Fibroblast of villous mesenchyme (primary cell): Measurements from ENCODE around the gene DBP. TPM values are rescaled to one million over a fixed set of nuclear protein-coding genes. Genes with fewer than 3 reads are reported as not detected.

Source experiments
- DNase-seq: peaks from one replicate; pipeline ENCODE4 v3.0.0-alpha.2; 2010; ENCODE audit warnings: low read depth
- H3K4me3 ChIP-seq: 2 replicates; pipeline ENCODE4 v1.5.1; 2011; ENCODE audit warnings: low read depth, mild to moderate bottlenecking, low read length
- total RNA-seq: library from RNA; depleted of rRNA; stranded (reverse); fragments of >200 nt; gene quantifications from 2 replicates; pipeline ENCODE4 v1.2.3, GENCODE V29; 2012
- TF ChIP-seq, protein P1 (sequence below): IDR thresholded peaks from 2 replicates; pipeline ENCODE4 v1.5.1; 2012; ENCODE audit warnings: low read depth, mild to moderate bottlenecking, low read length; ENCODE audit not compliant: insufficient read depth

DBP gene
- total RNA-seq, 1 donor: 6.9 TPM

GRCh38 chr19:48596679-48597465, 40.3 kb downstream of the DBP start:
- DNase-seq: no peak
- TF ChIP-seq, protein P1, sequence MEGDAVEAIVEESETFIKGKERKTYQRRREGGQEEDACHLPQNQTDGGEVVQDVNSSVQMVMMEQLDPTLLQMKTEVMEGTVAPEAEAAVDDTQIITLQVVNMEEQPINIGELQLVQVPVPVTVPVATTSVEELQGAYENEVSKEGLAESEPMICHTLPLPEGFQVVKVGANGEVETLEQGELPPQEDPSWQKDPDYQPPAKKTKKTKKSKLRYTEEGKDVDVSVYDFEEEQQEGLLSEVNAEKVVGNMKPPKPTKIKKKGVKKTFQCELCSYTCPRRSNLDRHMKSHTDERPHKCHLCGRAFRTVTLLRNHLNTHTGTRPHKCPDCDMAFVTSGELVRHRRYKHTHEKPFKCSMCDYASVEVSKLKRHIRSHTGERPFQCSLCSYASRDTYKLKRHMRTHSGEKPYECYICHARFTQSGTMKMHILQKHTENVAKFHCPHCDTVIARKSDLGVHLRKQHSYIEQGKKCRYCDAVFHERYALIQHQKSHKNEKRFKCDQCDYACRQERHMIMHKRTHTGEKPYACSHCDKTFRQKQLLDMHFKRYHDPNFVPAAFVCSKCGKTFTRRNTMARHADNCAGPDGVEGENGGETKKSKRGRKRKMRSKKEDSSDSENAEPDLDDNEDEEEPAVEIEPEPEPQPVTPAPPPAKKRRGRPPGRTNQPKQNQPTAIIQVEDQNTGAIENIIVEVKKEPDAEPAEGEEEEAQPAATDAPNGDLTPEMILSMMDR: no peak
- no peak overlapping the region for H3K4me3 ChIP-seq

DNA sequence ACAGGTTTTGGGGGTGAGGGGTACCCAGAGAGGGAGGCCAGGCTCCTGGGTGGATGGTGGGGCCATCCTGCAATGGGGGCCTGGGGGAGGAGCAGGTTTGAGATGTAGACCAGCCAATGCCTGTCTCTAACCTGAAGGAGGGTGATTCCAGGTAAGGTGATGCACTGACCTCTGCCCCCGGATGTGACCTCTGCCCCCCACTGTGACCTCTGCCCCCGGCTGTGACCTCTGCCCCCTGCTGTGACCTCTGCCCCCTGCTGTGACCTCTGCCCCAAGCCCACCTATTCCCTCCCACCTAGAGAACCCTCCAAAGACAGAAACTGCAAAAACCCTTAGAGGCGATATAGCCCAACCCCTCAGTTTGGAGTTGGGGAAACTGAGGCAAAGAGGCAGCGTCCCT, 40.9 kb downstream of the DBP start:
- no peak overlapping the region for H3K4me3 ChIP-seq
- DNase-seq: no peak
- TF ChIP-seq, protein P1: no peak

GRCh38 chr19:48595833-48596232, 41.3 kb downstream of the DBP start:
- no peak for DNase-seq
- no peak overlapping the region for H3K4me3 ChIP-seq
- TF ChIP-seq, protein P1: no peak

GRCh38 chr19:48595171-48595570, 42.0 kb downstream of the DBP start:
- no peak overlapping the region for H3K4me3 ChIP-seq
- no peak for DNase-seq
- TF ChIP-seq, protein P1: no peak

GRCh38 chr19:48591021-48591420, 46.2 kb downstream of the DBP start:
- H3K4me3 ChIP-seq: no peak overlapping the region
- no peak for DNase-seq
- TF ChIP-seq, protein P1: no peak

- DNase-seq: peak; percentile 81
- TF ChIP-seq, protein P1: peak; percentile 95
- peak overlapping the region; percentile 62 for H3K4me3 ChIP-seq
Measured at GRCh38 chr19:48588670-48589401, 48.3 kb downstream of the DBP start.
